Spleen (tissue), 7 donors: ENCODE data around the gene EYA2.

Source experiments
- CTCF ChIP-seq, 11 experiments: fragments of 200-600 bp in 7 of 11; fragments of 450-650 bp in 4 of 11; sonication (generic) in 4 of 11; IDR thresholded peaks in 8 of 11; conservative IDR thresholded peaks in 3 of 11; 1 replicate in 7 of 11; 2 replicates in 4 of 11; pipeline versions ENCODE4 v1.4.0 to v1.8.0; 2016 to 2021; ENCODE audit warnings: antibody characterized with exemption in 11 of 11, inconsistent platforms in 4 of 11, mild to moderate bottlenecking in 1 of 11
- POLR2A ChIP-seq, 3 donors: fragments of 450-650 bp; IDR thresholded peaks; one replicate each; pipeline ENCODE4 v1.5.1; 2017; ENCODE audit warnings: antibody characterized with exemption in 3 of 3, mild to moderate bottlenecking in 1 of 3
- donor health status: DM: no; HTN: no; CAD: no; lungs with moderate emphysema.
- donor health status: DM: no; HTN: no; CAD: no.
- donor health status: DM: no; HTN: no; CAD: no.

- no peak for TF ChIP-seq CTCF (IDR thresholded peaks at IDR 0.05 in 8 of 11, conservative IDR thresholded peaks at IDR 0.05 in 3 of 11)
- TF ChIP-seq POLR2A (IDR thresholded peaks at IDR 0.05), result no peak
Measured at GRCh38 chr20:46965477-46965876, 70.8 kb downstream of the EYA2 start.
